Activated CD4-positive, alpha-beta T cell treated with anti-CD3 and anti-CD28 coated beads for 48 hours (primary cell): ENCODE data around the gene TAPBPL.
"Not testable (repeated sequence)": the region's sequence is repeated elsewhere in the genome, so short reads cannot be mapped to it uniquely, and the experiment has no call there.

Experiments
- DNase-seq: peaks from one replicate; pipeline ENCODE4 v3.0.0-alpha.2; 2020

The TAPBPL gene

DNA sequence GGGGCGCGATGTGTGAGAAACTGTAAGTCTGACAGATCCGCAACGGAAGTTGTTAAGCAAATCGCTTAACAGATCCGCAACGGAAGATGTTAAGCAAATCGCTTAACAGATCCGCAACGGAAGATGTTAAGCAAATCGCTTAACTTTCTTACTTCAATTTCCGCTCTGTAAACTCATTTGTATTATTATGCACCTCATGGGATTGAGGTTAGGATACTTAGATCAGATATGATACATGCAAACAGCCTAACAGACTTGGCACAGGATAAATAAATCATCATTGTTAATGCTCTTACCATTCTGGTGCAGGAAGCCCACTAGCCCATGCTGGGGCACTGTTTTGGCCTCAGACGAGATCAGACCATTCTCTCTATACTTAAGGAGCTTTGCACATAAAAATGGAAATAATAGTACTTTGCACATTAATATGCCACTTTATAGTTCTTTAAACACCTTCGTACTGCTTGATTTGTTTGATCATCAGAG lies 42.5 kb downstream of the TAPBPL start:
- DNase-seq: no peak

DNA sequence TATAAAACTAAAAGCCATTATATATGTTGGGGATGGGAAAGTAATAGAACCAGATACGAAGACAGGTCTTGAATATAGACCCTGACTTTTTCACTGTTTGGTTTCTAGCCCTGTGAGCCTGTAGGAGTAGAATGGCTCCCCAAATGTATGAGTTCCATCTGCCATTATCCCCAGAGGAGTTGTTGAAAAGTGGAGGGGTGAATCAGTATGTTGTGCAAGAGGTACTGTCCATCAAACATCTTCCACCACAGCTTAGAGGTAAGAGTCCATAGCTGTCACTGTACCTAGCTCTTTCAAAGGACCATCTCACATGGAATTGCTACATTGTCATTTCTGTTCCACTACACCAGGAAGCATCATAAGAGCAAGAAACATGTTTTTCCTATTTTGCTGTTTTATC lies 43.1 kb downstream of the TAPBPL start:
- no peak for DNase-seq

DNA sequence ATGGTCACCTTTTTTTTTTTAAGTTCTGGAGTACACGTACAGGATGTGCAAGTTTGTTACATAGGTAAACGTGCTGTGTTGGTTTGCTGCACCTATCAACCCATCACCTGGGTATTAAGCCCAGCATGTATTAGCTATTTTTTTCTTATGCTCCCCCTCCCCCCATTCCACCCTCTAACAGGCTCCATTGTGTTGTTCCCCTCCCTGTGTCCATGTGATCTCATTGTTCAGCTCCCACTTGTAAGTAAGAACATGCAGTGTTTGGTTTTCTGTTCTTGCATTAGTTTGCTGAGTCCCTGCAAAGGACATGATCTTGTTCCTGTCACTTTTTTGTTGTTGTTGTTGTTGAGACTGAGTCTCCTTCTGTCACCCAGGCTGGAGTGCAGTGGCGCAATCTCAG lies 45.4 kb downstream of the TAPBPL start:
- not testable (repeated sequence) for DNase-seq

DNA sequence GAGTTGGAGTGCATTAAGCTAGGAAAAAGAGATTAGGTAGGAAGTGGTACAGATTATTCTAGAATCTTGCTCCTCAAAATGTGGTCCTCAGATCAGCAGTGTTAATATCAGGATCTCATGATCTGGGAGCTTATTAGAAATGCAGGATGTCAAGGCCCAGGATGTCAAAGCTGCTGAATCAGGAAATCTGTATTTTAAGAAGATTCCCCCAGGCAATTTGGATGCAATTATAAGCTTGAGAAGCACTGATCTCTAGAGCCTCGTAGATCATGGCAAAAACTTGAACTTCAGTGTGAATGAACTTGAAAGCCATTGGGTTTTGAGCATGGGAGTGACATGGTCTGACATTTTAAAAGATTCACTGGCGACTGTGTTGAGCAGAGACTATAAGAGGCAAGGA lies 48.6 kb downstream of the TAPBPL start:
- no peak for DNase-seq

DNA sequence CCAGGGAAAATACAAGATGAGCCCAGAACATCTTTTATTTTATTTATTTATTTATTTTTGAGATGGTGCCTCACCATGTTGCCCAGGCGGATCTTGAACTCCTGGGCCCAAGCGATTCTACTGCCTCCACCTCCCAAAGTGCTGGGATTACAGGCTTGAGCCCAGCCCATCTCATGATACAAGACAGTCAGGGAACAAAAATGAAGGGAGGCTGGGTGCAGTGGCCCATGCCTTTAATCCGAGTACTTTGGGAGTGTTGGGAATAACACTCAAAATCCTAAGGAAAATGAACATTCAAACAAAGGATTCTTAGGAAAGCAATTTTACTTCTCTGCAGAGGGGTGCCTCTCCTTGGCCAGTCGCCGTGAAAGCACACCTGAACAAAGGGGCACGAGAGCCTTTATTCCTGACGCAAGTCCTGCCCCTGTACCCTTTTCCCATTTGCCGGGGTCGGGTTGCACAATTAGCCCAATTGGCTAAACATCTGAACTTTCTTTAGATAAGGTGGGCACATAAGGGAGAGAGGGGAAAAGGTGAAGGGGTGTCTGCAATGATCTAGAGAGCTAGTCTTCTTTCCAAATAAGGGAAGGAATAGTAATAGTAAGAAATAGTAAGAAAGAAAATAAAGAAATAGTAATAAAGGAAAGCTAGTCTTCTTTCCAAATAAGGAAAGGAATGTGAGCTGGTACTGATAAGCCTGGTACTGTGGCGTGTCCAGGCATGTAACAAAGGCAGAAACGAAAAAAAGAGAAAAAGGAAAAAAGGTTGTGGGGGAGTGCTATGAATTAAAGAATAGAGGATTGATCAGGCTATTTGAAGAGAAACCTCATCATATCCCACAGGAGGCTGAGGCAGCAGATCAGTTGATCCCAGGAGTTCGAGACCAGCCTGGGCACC lies 55.5 kb downstream of the TAPBPL start:
- no peak for DNase-seq

DNA sequence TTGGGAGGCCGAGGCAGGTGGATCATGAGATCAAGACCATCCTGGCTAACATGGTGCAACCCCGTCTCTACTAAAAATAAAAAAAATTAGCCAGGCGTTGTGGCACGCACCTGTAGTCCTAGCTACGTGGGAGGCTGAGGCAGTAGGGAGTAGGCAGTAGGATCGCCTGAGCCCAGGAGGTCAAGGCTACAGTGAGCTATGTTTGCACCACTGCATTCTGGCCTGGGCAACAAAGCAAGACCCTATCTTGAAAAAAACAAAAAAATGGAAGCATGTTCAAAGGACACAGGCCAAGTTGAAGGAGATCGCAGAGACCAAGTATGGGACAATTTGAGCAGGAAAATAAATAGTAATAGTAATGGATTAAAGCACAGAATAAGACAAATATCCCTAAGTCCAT lies 56.2 kb downstream of the TAPBPL start:
- DNase-seq: no peak
